Occipital lobe (tissue), 2 donors: ENCODE results near the gene RTL10. TPM values are rescaled to one million over a fixed set of nuclear protein-coding genes. Genes with fewer than 3 reads are reported as not detected.
"Not testable (repeated sequence)": the region's sequence is repeated elsewhere in the genome, so short reads cannot be mapped to it uniquely, and the experiment has no call there.

Experiments
- DNase-seq: peaks from one replicate; lab custom pipeline; 2025; lab: John Stamatoyannopoulos, UW
- total RNA-seq: library from RNA; depleted of rRNA; stranded (reverse); fragments of >200 nt; gene quantifications from one replicate; pipeline ENCODE4 v1.2.3, GENCODE V29; 2014

Gene RTL10
- total RNA-seq, 1 donor from 2014 or later: 12.3 TPM

DNA sequence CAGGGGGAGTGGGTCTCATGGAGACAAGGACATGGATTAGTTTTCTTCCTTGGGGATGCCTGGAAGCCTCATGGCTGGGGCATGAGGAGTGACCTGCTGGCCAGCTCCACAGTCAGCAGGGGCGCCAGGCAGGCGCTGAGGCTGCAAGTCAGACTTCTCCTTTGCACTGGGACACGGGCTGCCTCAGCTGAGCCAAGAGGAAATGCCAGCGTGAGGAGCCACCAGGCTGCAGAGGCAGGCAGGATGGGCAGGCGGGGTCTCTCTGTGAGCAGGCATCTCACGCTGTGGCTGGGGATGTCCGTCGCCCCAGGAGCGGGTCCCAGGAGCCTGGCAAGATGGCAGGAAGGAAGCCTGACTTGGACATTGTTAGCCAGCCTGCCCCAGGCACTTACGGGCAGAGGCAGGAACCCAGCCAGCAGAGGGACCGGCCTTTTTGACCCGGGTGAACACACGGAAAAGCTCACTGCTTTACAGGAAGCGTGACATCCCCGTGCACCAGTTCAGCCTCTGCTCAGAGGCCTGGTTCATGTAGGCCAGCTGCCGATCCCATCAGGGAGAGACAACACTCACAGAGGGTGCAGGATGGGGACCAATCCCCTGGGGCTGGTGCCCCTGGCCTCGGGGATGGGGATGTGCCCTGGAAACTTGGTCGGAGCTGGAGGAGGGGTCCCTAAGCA lies 10.2 kb downstream of the RTL10 start:
- no peak for DNase-seq

- no peak for DNase-seq
Observed at GRCh38 chr22:19843857-19844376, 10.8 kb downstream of the RTL10 start.

DNA sequence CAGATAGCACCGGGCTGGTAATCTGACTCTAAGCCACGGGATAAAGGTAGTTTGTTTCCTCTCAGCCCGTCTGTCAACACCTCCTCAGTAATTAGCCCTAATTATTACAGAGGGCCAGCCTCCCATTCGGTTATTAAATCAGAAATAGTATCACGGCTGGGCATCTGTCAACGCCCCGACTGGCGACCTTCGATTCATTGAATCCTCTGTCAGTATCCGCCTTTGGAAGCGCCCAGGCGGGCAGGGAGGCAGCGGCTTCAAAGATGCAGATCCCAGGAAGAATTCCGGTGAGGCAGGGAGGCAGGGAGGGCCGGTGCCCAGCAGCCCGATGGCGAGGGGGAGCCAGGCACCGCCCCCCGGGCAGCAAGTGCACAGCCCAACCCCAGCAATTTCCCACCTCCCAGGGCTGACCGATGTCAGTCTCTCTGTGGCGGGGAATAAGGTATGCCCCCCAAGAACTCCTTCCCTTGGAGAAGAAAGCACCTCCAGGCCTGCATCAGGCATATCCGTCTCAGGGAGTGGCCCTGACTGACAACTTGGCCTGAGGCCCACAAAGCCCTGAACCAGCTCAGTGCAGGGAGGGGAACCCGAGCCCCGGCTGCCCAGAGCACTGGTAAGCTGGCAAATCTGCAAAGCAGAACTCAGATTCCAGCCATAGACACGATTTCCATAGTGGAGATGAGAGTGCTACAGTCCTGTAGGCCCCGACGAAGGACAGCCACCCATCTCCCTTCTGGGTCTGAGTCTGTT lies 11.4 kb downstream of the RTL10 start:
- no peak for DNase-seq

DNA sequence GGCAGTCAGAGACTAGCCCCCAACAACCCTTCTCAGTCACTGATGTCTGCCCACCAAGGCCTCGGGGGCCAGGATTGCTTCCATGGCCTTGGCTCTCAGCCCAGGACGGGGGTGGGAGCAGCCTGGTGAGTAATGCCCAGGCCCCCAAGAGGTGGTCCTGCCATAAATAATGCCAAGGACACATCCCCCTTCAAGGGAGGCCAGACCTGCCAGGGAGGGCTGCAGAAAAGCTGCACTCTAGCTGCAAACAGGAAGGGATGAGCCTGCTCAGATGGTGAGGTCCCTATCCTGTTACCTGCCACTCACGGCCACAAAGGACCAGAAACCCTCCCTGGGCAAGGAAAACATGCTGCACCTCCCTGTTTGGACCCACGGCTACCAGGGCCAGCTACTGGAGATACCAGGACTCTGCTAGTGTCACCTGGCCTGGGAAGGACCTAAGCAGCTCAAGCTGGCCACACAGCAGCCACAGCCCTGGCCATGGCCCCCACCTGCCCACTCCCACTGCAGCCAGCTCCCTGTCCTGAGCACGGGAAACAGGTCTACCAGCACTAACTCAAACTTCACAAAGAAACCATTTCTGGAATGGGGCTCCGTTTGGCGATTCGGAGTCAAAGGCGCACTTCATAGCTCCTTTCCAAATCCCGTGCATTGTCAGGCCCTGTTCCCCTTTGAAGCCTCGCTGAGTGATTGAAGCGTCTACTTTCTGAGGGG lies 12.1 kb downstream of the RTL10 start:
- DNase-seq: no peak

- no peak for DNase-seq
Observed at GRCh38 chr22:19841641-19842392, 12.9 kb downstream of the RTL10 start.

DNA sequence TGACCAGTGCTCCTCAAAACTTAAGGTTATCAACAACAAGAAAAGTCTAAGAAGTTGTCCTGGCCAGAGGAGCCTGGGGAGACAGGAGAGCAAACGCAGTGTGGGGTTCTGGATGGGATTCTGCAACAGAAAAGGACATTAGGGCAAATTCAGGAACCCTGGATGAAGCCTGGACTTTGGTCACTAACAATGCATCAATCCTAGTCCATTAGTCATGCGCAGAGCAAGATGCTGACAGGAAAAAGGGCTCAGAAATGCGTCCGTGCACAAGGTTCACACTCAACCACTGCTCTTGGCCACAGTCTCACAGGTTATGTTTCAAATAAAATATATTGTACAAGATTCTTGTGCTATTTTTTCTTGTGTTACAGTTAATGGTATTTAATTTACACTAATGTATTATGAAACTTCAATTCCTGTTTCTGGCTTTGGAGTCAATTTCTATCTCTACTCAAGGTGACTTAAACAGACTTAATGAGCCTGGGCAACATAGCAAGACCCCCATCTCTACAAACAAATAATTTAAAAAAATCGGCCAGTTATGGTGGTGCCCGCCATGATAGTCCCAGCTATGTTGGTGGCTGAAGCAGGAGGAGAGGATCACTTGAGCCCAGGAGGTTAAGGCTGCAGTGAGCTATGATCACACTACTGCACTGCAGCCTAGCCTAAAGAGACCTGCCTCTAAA lies 13.6 kb downstream of the RTL10 start:
- DNase-seq: no peak

DNA sequence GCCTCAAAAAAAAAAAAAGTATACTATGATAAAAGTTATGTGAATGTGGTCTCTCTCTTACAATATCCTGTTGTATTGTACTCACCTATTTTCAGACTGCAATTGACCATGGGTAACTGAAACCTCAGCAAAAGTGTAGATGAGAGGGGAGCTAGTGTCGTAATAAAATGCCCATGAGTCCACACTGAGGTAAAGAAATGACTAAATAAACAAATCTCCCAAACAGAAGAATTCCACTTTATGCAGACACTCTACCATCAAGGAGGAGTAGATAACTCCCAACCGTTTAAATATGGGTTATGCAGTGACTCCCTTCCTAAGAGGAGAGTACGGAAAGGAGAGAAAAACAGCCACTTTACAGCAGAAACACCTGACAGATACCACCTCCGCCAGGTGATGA lies 14.6 kb downstream of the RTL10 start:
- no peak for DNase-seq

DNA sequence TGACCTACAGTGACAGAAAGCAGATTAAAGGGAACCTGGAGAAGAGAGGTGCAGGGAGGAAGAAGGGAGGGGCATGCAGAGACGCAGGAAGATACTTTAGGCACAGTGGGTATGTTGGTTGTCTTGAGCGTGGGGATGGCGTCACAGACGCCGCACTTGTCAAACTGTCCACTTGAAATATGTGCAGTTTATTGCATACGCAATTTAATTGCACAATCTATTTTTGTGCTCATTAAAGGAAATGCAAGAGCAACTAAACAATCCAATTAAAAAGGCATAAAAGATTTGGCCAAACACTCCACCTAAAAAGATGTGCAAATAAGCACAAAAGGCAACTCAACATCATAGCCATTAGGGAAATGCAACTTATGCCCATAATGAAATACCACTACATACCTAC lies 16.8 kb downstream of the RTL10 start:
- no peak for DNase-seq

GRCh38 chr22:19836512-19836911 lies 18.2 kb downstream of the RTL10 start:
- DNase-seq: no peak

- DNase-seq: no peak
Observed at GRCh38 chr22:19834599-19834998, 20.1 kb downstream of the RTL10 start.

DNA sequence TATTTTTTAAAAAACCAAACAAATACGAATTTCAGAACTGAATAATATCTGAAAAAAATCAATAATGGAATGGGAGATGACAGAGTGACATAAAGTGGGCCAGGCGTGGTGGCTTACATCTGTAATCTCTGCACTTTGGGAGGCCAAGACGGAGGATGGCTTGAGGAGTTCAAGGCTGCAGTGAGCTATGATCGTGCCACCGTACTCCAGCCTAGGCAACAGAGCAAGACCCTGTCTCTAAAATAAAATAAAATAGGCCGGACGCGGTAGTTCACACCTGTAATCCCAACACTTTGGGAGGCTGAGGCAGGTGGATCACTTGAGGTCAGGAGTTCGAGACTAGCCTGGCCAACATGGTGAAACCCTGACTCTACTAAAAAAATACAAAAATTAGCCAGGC lies 21.3 kb downstream of the RTL10 start:
- DNase-seq: not testable (repeated sequence)

- no peak for DNase-seq
Observed at GRCh38 chr22:19832476-19833108, 22.1 kb downstream of the RTL10 start.

DNA sequence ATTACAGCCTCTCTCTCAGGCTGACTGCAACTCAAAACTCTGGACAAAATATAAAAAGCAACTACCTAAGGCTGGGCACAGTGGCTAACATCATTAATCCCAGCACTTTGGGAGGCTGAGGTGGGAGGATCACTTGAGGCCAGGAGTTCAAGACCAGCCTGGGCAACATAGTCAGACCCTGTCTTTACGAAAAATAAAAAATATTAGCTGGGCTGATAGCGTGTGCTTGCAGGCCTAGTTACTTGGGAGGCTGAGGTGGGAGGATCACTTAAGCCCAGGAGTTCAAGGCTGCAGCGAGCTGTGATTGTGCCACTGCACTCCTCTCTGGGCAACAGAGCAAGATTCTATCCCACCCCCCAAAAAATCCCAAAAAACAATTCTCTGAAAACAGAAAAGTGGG lies 22.7 kb downstream of the RTL10 start:
- DNase-seq: not testable (repeated sequence)

GRCh38 chr22:19831016-19831415 lies 23.7 kb downstream of the RTL10 start:
- no peak for DNase-seq

DNA sequence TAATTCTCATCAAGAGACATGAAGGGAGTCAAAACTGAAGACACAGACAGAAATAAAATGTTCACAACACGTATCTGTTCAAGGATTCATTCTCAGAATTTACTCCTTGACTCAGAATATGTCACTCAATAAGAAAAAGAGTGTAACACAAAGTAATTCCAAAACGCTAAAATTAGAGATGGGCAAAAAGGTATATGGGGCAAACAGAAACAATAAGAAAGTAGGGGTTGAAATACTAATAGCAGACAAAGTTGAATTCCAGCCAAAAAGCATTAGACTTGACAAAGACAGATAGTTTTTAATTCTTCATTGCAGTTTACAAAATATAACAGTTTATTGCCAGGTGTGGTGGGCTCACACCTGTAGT lies 26.7 kb downstream of the RTL10 start:
- no peak for DNase-seq

DNA sequence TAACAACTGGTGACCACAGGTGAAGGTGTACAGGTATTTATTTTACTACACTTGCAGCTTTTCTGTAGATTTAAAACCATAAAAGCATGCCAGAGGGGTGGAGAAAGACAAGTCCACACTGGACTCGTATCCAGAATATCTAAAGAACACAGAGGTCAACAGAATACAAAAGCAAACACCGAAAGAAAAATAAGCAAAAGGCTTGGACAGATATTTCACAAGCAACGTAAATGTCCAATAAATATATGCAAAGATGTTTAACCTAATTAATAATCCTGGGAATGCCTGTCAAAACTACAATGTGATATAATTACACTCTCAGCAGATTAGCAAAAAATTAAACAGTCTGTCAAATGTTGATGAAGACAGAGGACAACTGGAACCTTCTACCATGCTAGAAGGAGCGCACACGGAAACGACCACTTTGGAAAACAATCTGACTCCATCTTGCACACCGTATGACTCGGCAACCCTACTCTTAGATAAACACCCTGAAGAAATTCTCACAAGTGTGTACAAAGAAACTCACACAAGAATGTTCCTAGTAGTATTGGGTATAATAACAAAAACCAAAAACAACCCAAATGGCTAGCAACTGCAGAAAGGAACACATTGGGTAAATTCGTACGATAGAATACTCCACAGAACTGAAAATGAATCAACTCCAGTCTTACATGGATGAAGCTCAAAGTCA lies 27.2 kb downstream of the RTL10 start:
- DNase-seq: no peak

- DNase-seq: no peak
Observed at GRCh38 chr22:19826619-19826950, 28.1 kb downstream of the RTL10 start.

- DNase-seq: no peak
Observed at GRCh38 chr22:19825904-19826618, 28.6 kb downstream of the RTL10 start.

GRCh38 chr22:19824926-19825339 lies 29.7 kb downstream of the RTL10 start:
- DNase-seq: no peak
